K562 (cell line): Measurements from ENCODE around the gene KCTD13. TPM values are rescaled to one million over a fixed set of nuclear protein-coding genes. Genes with fewer than 3 reads are reported as not detected.

Source experiments
- BDP1 ChIP-seq: IDR thresholded peaks from 3 replicates; pipeline ENCODE4 v1.6.1; 2011; ENCODE audit not compliant: insufficient read length, insufficient read depth
- CBFA2T2 ChIP-seq: fragments of 450-650 bp; conservative IDR thresholded peaks from 2 replicates; pipeline ENCODE4 v1.6.1; 2017; ENCODE audit warnings: mild to moderate bottlenecking
- CHD1 ChIP-seq: fragments of 200-600 bp; sonication (generic); IDR thresholded peaks from one replicate; pipeline ENCODE4 v1.6.1; 2012; ENCODE audit warnings: mild to moderate bottlenecking, moderate library complexity, low read length, inconsistent platforms
- ETV5 ChIP-seq: sonication (generic); formaldehyde crosslinking; IDR thresholded peaks from 2 replicates; pipeline ENCODE4 v1.4.0; 2020; ENCODE audit warnings: low read depth, mild to moderate bottlenecking, missing genetic modification reagents
- FOXA3 ChIP-seq, 2 experiments: fragments of 450-650 bp in 1 of 2; sonication (generic) in 1 of 2; formaldehyde crosslinking; IDR thresholded peaks in 1 of 2; conservative IDR thresholded peaks in 1 of 2; 2 replicates each; pipeline versions ENCODE4 v1.4.0 to v1.8.0; 2020 to 2022; ENCODE audit warnings: mild to moderate bottlenecking in 2 of 2, missing genetic modification reagents in 1 of 2
- HDAC3 ChIP-seq: fragments of 450-650 bp; IDR thresholded peaks from 2 replicates; pipeline ENCODE4 v1.6.1; 2018; ENCODE audit warnings: borderline replicate concordance, mild to moderate bottlenecking, moderate library complexity; ENCODE audit not compliant: partially characterized antibody
- IRF2 ChIP-seq: sonication (generic); formaldehyde crosslinking; IDR thresholded peaks from 2 replicates; pipeline ENCODE4 v1.8.1; 2022; ENCODE audit warnings: mild to moderate bottlenecking, missing genetic modification reagents
- KDM2B ChIP-seq: fragments of 250-450 bp; sonication (Bioruptor Pico); IDR thresholded peaks from 2 replicates; pipeline ENCODE4 v1.8.0; 2021; ENCODE audit warnings: mild to moderate bottlenecking, moderate library complexity
- KDM5B ChIP-seq: fragments of 200-600 bp; sonication (generic); IDR thresholded peaks from 2 replicates; pipeline ENCODE4 v1.6.1; 2012; ENCODE audit warnings: low read depth, mild to moderate bottlenecking, moderate library complexity, low read length, control low read depth, inconsistent platforms; ENCODE audit not compliant: insufficient replicate concordance
- NCOA1 ChIP-seq: fragments of 450-650 bp; IDR thresholded peaks from 2 replicates; pipeline ENCODE4 v1.6.1; 2016; ENCODE audit warnings: low read depth
- NCOA2 ChIP-seq, 2 experiments: fragments of 450-650 bp; IDR thresholded peaks; 2 replicates each; pipeline ENCODE4 v1.6.1; 2018; ENCODE audit warnings: mild to moderate bottlenecking in 2 of 2, moderate library complexity in 1 of 2; ENCODE audit not compliant: partially characterized antibody in 2 of 2
- NR1H2 ChIP-seq: sonication (generic); formaldehyde crosslinking; IDR thresholded peaks from 2 replicates; pipeline ENCODE4 v1.4.0; 2020; ENCODE audit warnings: mild to moderate bottlenecking, missing genetic modification reagents
- NR3C1 ChIP-seq: sonication (generic); formaldehyde crosslinking; IDR thresholded peaks from 2 replicates; pipeline ENCODE4 v1.8.1; 2022; ENCODE audit warnings: missing genetic modification reagents
- POLR3G ChIP-seq: IDR thresholded peaks from 2 replicates; pipeline ENCODE4 v1.6.1; 2011; ENCODE audit not compliant: insufficient read length, insufficient replicate concordance; ENCODE audit errors: extremely low read depth
- POU5F1 ChIP-seq: fragments of 150-350 bp; IDR thresholded peaks from 2 replicates; pipeline ENCODE4 v1.6.1; 2014; ENCODE audit warnings: borderline replicate concordance, low read length, low read depth, mild to moderate bottlenecking; ENCODE audit not compliant: partially characterized antibody
- RB1 ChIP-seq: fragments of 450-650 bp; IDR thresholded peaks from 2 replicates; pipeline ENCODE4 v1.6.1; 2017; ENCODE audit warnings: low read depth, mild to moderate bottlenecking
- RBM15 ChIP-seq: fragments of 200-400 bp; formaldehyde crosslinking; IDR thresholded peaks from 2 replicates; pipeline ENCODE4 v1.6.1; 2018; ENCODE audit warnings: mild to moderate bottlenecking, low read length, moderate library complexity; ENCODE audit not compliant: insufficient read depth
- SMAD3 ChIP-seq: fragments of 450-650 bp; formaldehyde crosslinking; conservative IDR thresholded peaks from 2 replicates; pipeline ENCODE4 v1.4.0; 2020; ENCODE audit warnings: mild to moderate bottlenecking
- TOE1 ChIP-seq, 2 experiments: fragments of 450-650 bp in 1 of 2; sonication (generic) in 1 of 2; formaldehyde crosslinking in 1 of 2; IDR thresholded peaks; 2 replicates each; pipeline versions ENCODE4 v1.7.1 to v1.8.0; 2016 to 2022; ENCODE audit warnings: borderline replicate concordance in 2 of 2, mild to moderate bottlenecking in 2 of 2, antibody characterized with exemption in 1 of 2, inconsistent platforms in 1 of 2, low read depth in 1 of 2, missing genetic modification reagents in 1 of 2, moderate library complexity in 1 of 2
- polyA plus RNA-seq, 8 experiments: library from polyadenylated mRNA; depleted of rRNA in 4 of 8; stranded (reverse) in 5 of 8; unstranded in 3 of 8; fragments of >200 nt; fragmentation: Nextera tagmentation in 2 of 8; fragmentation: Illumina TruSeq in 1 of 8; extraction: Ambion mirVana in 2 of 8; extraction: Trizol in 1 of 8; gene quantifications; 2 replicates each; pipeline versions ENCODE4 v1.2.1 to v1.2.3, GENCODE V29; 2011 to 2014; ENCODE audit warnings: inconsistent platforms in 1 of 8, missing spikeins in 1 of 8
- total RNA-seq, 7 experiments: library from RNA; depleted of rRNA in 6 of 7; stranded (reverse); fragments of >200 nt in 6 of 7; fragmentation: Illumina TruSeq in 2 of 7; extraction: Trizol in 2 of 7; gene quantifications; 2 replicates each; pipeline versions ENCODE4 v1.2.1 to v1.2.3, GENCODE V29; 2011 to 2021; ENCODE audit warnings: low replicate concordance in 1 of 7
- TF ChIP-seq, protein P1 (sequence below): fragments of 250-450 bp; sonication (Bioruptor Pico); IDR thresholded peaks from 2 replicates; pipeline ENCODE4 v1.5.0; 2021
- TF ChIP-seq, protein P2 (sequence below): fragments of 250-450 bp; sonication (Bioruptor Pico); IDR thresholded peaks from 2 replicates; pipeline ENCODE4 v1.4.0; 2020; ENCODE audit warnings: mild to moderate bottlenecking, moderate library complexity

KCTD13 gene
- total and polyA plus RNA-seq, 9 of the 15 experiments (the other 6 are each of a cell fraction or from before 2014, with no cell fraction given) = 1.0 to 20.6 (median 9.8) TPM

DNA sequence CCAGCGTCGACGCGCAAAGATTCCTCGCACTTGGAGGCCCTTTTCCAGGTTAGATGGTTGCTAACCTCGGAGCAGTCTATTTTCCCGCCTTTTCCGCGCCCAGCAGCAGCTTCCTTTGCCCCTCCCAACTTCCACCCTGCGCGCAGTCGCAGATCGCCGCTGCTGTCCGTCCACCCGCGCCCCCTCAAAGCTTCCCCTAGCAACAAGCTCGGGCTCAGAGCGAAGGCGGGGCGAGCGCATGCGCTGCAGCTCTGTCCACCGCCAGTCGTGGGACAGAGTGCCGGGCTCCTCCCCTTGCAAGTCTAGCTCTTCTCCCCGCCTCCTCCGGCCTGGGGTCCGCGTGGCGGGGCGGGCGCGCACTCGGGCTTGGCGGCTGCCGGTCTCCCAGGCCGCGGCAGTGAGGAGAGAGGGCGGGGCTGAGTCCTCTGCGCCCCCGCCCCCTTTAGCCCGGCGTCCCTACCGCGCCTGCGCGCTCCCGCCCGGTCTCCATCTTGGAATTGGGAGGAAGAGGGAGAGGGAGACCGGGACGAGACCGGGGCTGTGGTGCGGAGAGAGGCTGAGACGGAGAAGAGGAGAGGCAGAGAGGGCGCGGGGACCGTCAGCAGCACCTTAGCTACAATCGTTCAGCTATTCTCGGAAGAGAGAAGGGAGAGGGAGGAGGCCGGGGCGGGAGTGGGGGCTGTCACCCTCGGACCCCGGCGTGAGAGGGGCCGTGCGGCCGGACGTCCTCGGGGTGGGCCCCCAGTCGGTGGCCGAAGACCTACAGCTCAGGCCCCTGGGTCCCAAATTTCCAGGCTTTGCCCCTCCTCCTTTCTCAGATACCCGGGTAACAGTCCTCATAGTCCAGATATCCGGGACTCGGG lies 47.6 kb upstream of the KCTD13 start, which contains the start of gene TAOK2 (continued):
- no peak for TF ChIP-seq NCOA2 (IDR thresholded peaks at IDR 0.05; ENCODE audit: partially characterized antibody in 2 of 2)
- no peak for TF ChIP-seq NR1H2 (CRISPR knock-in tag)
- TF ChIP-seq ETV5 = peak; percentile 68
- TF ChIP-seq NCOA1 = no peak
- peak; percentile 78 for TF ChIP-seq KDM5B
- TF ChIP-seq, protein P1, sequence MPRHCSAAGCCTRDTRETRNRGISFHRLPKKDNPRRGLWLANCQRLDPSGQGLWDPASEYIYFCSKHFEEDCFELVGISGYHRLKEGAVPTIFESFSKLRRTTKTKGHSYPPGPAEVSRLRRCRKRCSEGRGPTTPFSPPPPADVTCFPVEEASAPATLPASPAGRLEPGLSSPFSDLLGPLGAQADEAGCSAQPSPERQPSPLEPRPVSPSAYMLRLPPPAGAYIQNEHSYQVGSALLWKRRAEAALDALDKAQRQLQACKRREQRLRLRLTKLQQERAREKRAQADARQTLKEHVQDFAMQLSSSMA (CRISPR knock-in tag) = peak; percentile 67; the same call in 1 of the 2 replicates
- TF ChIP-seq SMAD3 (CRISPR knock-in tag) = peak; percentile 38; the same call in 1 of the 2 replicates
- TF ChIP-seq, protein P2, sequence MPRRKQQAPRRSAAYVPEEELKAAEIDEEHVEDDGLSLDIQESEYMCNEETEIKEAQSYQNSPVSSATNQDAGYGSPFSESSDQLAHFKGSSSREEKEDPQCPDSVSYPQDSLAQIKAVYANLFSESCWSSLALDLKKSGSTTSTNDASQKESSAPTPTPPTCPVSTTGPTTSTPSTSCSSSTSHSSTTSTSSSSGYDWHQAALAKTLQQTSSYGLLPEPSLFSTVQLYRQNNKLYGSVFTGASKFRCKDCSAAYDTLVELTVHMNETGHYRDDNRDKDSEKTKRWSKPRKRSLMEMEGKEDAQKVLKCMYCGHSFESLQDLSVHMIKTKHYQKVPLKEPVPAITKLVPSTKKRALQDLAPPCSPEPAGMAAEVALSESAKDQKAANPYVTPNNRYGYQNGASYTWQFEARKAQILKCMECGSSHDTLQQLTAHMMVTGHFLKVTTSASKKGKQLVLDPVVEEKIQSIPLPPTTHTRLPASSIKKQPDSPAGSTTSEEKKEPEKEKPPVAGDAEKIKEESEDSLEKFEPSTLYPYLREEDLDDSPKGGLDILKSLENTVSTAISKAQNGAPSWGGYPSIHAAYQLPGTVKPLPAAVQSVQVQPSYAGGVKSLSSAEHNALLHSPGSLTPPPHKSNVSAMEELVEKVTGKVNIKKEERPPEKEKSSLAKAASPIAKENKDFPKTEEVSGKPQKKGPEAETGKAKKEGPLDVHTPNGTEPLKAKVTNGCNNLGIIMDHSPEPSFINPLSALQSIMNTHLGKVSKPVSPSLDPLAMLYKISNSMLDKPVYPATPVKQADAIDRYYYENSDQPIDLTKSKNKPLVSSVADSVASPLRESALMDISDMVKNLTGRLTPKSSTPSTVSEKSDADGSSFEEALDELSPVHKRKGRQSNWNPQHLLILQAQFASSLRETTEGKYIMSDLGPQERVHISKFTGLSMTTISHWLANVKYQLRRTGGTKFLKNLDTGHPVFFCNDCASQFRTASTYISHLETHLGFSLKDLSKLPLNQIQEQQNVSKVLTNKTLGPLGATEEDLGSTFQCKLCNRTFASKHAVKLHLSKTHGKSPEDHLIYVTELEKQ (CRISPR knock-in tag) = no peak
- no peak for TF ChIP-seq POLR3G
- no peak for TF ChIP-seq POU5F1
- no peak for TF ChIP-seq BDP1
- peak; percentile 93 for TF ChIP-seq RB1
- no peak for TF ChIP-seq CBFA2T2
- TF ChIP-seq IRF2 = no peak
- peak; percentile 34; the same call in 1 of the 2 replicates for TF ChIP-seq TOE1 (IDR thresholded peaks at IDR 0.05; ENCODE audit: borderline replicate concordance)
- TF ChIP-seq TOE1 (CRISPR knock-in tag; IDR thresholded peaks at IDR 0.05; ENCODE audit: borderline replicate concordance, low read depth) = no peak
- no peak for TF ChIP-seq NR3C1 (CRISPR knock-in tag)
- TF ChIP-seq CHD1 = no peak
- TF ChIP-seq RBM15 = no peak
- no peak for TF ChIP-seq KDM2B (CRISPR knock-in tag)
- no peak for TF ChIP-seq FOXA3 (CRISPR knock-in tag; conservative IDR thresholded peaks at IDR 0.05 in 1 of 2, IDR thresholded peaks at IDR 0.05 in 1 of 2)
- no peak for TF ChIP-seq HDAC3
